NCI-H187 (cell line): ENCODE data around the gene GIMAP2.

Experiments
- DNase-seq, 2 experiments: peaks; one replicate each; lab custom pipeline; 2025; lab: John Stamatoyannopoulos, UW

GIMAP2 gene

GRCh38 chr7:150733482-150734095 lies 48.1 kb downstream of the GIMAP2 start:
- no peak for DNase-seq

- DNase-seq: no peak
Observed at GRCh38 chr7:150734254-150734653, 48.7 kb downstream of the GIMAP2 start.

- no peak for DNase-seq
Observed at GRCh38 chr7:150735596-150736358, 50.3 kb downstream of the GIMAP2 start.

- no peak for DNase-seq
Observed at GRCh38 chr7:150736864-150737263, 51.4 kb downstream of the GIMAP2 start.

- DNase-seq: no peak
Observed at GRCh38 chr7:150737265-150738055, 52.0 kb downstream of the GIMAP2 start, which contains the start of gene GIMAP5. TSS of gene GIMAP5 (plus strand) at chr7:150737418. CDS start at chr7:150740885, 3,467 bp downstream.

GRCh38 chr7:150738092-150738491 lies 52.6 kb downstream of the GIMAP2 start:
- no peak for DNase-seq

GRCh38 chr7:150738591-150739001 lies 53.1 kb downstream of the GIMAP2 start:
- no peak for DNase-seq

- DNase-seq: no peak
Observed at GRCh38 chr7:150739033-150739432, 53.5 kb downstream of the GIMAP2 start.

- no peak for DNase-seq
Observed at GRCh38 chr7:150740053-150740452, 54.5 kb downstream of the GIMAP2 start.

GRCh38 chr7:150742286-150742968 lies 56.9 kb downstream of the GIMAP2 start:
- no peak for DNase-seq
